K562 (cell line): ENCODE measurements around the gene CLIP1. TPM values are rescaled to one million over a fixed set of nuclear protein-coding genes. Genes with fewer than 3 reads are reported as not detected.

Source experiments
- BRCA1 ChIP-seq, 2 experiments: fragments of 450-650 bp in 1 of 2; sonication (generic) in 1 of 2; formaldehyde crosslinking in 1 of 2; IDR thresholded peaks; 2 replicates each; pipeline versions ENCODE4 v1.5.0 to v1.6.1; 2017 to 2020; ENCODE audit warnings: mild to moderate bottlenecking in 1 of 2, missing genetic modification reagents in 1 of 2
- CCAR2 ChIP-seq: fragments of 200-400 bp; formaldehyde crosslinking; IDR thresholded peaks from 2 replicates; pipeline ENCODE4 v1.6.1; 2017; ENCODE audit warnings: mild to moderate bottlenecking, low read depth, low read length
- ELF1 ChIP-seq: fragments of 200-800 bp; sonication (Bioruptor generic); IDR thresholded peaks from 2 replicates; pipeline ENCODE4 v1.6.1; 2016; ENCODE audit warnings: missing genetic modification characterization, missing compliant biosample characterization
- ETV5 ChIP-seq: sonication (generic); formaldehyde crosslinking; IDR thresholded peaks from 2 replicates; pipeline ENCODE4 v1.4.0; 2020; ENCODE audit warnings: low read depth, mild to moderate bottlenecking, missing genetic modification reagents
- HES1 ChIP-seq: fragments of 450-650 bp; IDR thresholded peaks from 2 replicates; pipeline ENCODE4 v1.6.1; 2016; ENCODE audit warnings: low read depth, mild to moderate bottlenecking, moderate library complexity
- KDM4B ChIP-seq, 2 experiments: fragments of 450-650 bp in 1 of 2; sonication (generic) in 1 of 2; IDR thresholded peaks; 2 replicates each; pipeline ENCODE4 v1.6.1; 2016 to 2017; ENCODE audit warnings: borderline replicate concordance in 2 of 2, antibody characterized with exemption in 1 of 2, low read depth in 1 of 2, mild to moderate bottlenecking in 1 of 2
- MBD2 ChIP-seq: sonication (generic); IDR thresholded peaks from 2 replicates; pipeline ENCODE4 v1.6.1; 2016; ENCODE audit warnings: low read depth, borderline replicate concordance
- MTA2 ChIP-seq: fragments of 450-650 bp; IDR thresholded peaks from 2 replicates; pipeline ENCODE4 v1.6.1; 2016; ENCODE audit warnings: low read depth
- NFRKB ChIP-seq: fragments of 450-650 bp; IDR thresholded peaks from 2 replicates; pipeline ENCODE4 v1.6.1; 2016; ENCODE audit warnings: low read depth
- NRF1 ChIP-seq, 2 experiments: fragments of 450-650 bp; IDR thresholded peaks in 1 of 2; conservative IDR thresholded peaks in 1 of 2; 2 replicates each; pipeline ENCODE4 v1.6.1; 2014; ENCODE audit warnings: mild to moderate bottlenecking in 2 of 2
- PKNOX1 ChIP-seq: fragments of 450-650 bp; IDR thresholded peaks from 2 replicates; pipeline ENCODE4 v1.6.1; 2016
- RBBP5 ChIP-seq: fragments of 200-600 bp; sonication (generic); IDR thresholded peaks from 2 replicates; pipeline ENCODE4 v1.6.1; 2012; ENCODE audit warnings: borderline replicate concordance, mild to moderate bottlenecking, low read length, control low read depth, inconsistent platforms; ENCODE audit not compliant: insufficient read depth, poor library complexity, severe bottlenecking
- RREB1 ChIP-seq: fragments of 250-450 bp; sonication (Bioruptor Pico); IDR thresholded peaks from 2 replicates; pipeline ENCODE4 v1.4.0; 2020
- SIN3B ChIP-seq: fragments of 450-650 bp; IDR thresholded peaks from 2 replicates; pipeline ENCODE4 v1.6.1; 2017; ENCODE audit warnings: low read depth, mild to moderate bottlenecking, moderate library complexity
- SMARCA5 ChIP-seq: fragments of 450-650 bp; IDR thresholded peaks from 2 replicates; pipeline ENCODE4 v1.6.1; 2016
- SNAPC5 ChIP-seq: fragments of 250-450 bp; sonication (Bioruptor Pico); IDR thresholded peaks from 2 replicates; pipeline ENCODE4 v1.8.0; 2021; ENCODE audit warnings: moderate library complexity, mild to moderate bottlenecking, inconsistent platforms
- TAF7 ChIP-seq: fragments of 450-650 bp; IDR thresholded peaks from 2 replicates; pipeline ENCODE4 v1.6.1; 2016; ENCODE audit warnings: missing genetic modification characterization, missing compliant biosample characterization
- TEAD2 ChIP-seq: fragments of 450-650 bp; IDR thresholded peaks from 2 replicates; pipeline ENCODE4 v1.6.1; 2016; ENCODE audit warnings: missing genetic modification characterization, control low read depth, missing compliant biosample characterization
- THRAP3 ChIP-seq: fragments of 450-650 bp; IDR thresholded peaks from 2 replicates; pipeline ENCODE4 v1.6.1; 2016; ENCODE audit warnings: mild to moderate bottlenecking, inconsistent platforms, borderline replicate concordance
- ZFX ChIP-seq: sonication (generic); formaldehyde crosslinking; IDR thresholded peaks from 2 replicates; pipeline ENCODE4 v1.8.0; 2022; ENCODE audit warnings: mild to moderate bottlenecking, missing genetic modification reagents, moderate library complexity
- ZNF239 ChIP-seq: fragments of 250-450 bp; sonication (Bioruptor Pico); IDR thresholded peaks from 2 replicates; pipeline ENCODE4 v1.4.0; 2020; ENCODE audit warnings: mild to moderate bottlenecking
- polyA plus RNA-seq, 8 experiments: library from polyadenylated mRNA; depleted of rRNA in 4 of 8; stranded (reverse) in 5 of 8; unstranded in 3 of 8; fragments of >200 nt; fragmentation: Nextera tagmentation in 2 of 8; fragmentation: Illumina TruSeq in 1 of 8; extraction: Ambion mirVana in 2 of 8; extraction: Trizol in 1 of 8; gene quantifications; 2 replicates each; pipeline versions ENCODE4 v1.2.1 to v1.2.3, GENCODE V29; 2011 to 2014; ENCODE audit warnings: inconsistent platforms in 1 of 8, missing spikeins in 1 of 8
- total RNA-seq, 7 experiments: library from RNA; depleted of rRNA in 6 of 7; stranded (reverse); fragments of >200 nt in 6 of 7; fragmentation: Illumina TruSeq in 2 of 7; extraction: Trizol in 2 of 7; gene quantifications; 2 replicates each; pipeline versions ENCODE4 v1.2.1 to v1.2.3, GENCODE V29; 2011 to 2021; ENCODE audit warnings: low replicate concordance in 1 of 7

Gene CLIP1
- total and polyA plus RNA-seq, 9 of the 15 experiments (the other 6 are each of a cell fraction or from before 2014, with no cell fraction given): 5.8 to 33.9 (median 27.6) TPM

GRCh38 chr12:122406701-122407164, 15.7 kb downstream of the CLIP1 start (continued):
- TF ChIP-seq BRCA1 (IDR thresholded peaks at IDR 0.05) (no peak), BRCA1 (CRISPR knock-in tag; IDR thresholded peaks at IDR 0.05) (no peak), TEAD2 (tag) (no peak), PKNOX1 (peak; percentile 12; the same call in 1 of the 2 replicates), RBBP5 (no peak), MTA2 (no peak), NRF1 (conservative IDR thresholded peaks at IDR 0.05 in 1 of 2, IDR thresholded peaks at IDR 0.05 in 1 of 2) (no peak), KDM4B (IDR thresholded peaks at IDR 0.05; ENCODE audit: borderline replicate concordance in 2 of 2, low read depth in 1 of 2) (no peak), SNAPC5 (no peak), ZNF239 (CRISPR knock-in tag) (0 out of 2 replicates have a peak, but pooled peaks have one; percentile 48), ELF1 (tag) (no peak), HES1 (no peak), THRAP3 (no peak), SIN3B (no peak), TAF7 (no peak), MBD2 (no peak), SMARCA5 (no peak), RREB1 (CRISPR knock-in tag) (0 out of 2 replicates have a peak, but pooled peaks have one; percentile 12), ZFX (CRISPR knock-in tag) (peak; percentile 42), CCAR2 (no peak), NFRKB (0 out of 2 replicates have a peak, but pooled peaks have one; percentile 20), ETV5 (CRISPR knock-in tag) (no peak)
